DOHH2 (cell line): ENCODE results near the gene NCAPG2.

Experiments
- CTCF ChIP-seq: fragments of 200-600 bp; sonication (generic); IDR thresholded peaks from one replicate; pipeline ENCODE4 v1.5.1; 2014; ENCODE audit warnings: antibody characterized with exemption, mild to moderate bottlenecking, low read depth, low read length; ENCODE audit not compliant: poor library complexity, severe bottlenecking
- EZH2phosphoT487 ChIP-seq: fragments of 200-600 bp; sonication (generic); IDR thresholded peaks from 2 replicates; pipeline ENCODE4 v1.6.1; 2017; ENCODE audit warnings: borderline replicate concordance, mild to moderate bottlenecking, antibody characterized with exemption, low read length, moderate library complexity, mixed read lengths

GRCh38 chr7:158620839-158621441 lies 83.7 kb downstream of the NCAPG2 start:
- TF ChIP-seq CTCF (no peak), EZH2phosphoT487 (no peak)
